Erythroblast (primary cell): ENCODE results near the gene ELMO2.

Source experiments
- GATA1 ChIP-seq: IDR thresholded peaks from 2 replicates; pipeline ENCODE4 v1.6.1; 2011; ENCODE audit warnings: low read depth, mild to moderate bottlenecking, control low read depth, low read length, moderate library complexity
- POLR2A ChIP-seq: IDR thresholded peaks from 2 replicates; pipeline ENCODE4 v1.6.1; 2011; ENCODE audit warnings: mild to moderate bottlenecking, low read length

DNA sequence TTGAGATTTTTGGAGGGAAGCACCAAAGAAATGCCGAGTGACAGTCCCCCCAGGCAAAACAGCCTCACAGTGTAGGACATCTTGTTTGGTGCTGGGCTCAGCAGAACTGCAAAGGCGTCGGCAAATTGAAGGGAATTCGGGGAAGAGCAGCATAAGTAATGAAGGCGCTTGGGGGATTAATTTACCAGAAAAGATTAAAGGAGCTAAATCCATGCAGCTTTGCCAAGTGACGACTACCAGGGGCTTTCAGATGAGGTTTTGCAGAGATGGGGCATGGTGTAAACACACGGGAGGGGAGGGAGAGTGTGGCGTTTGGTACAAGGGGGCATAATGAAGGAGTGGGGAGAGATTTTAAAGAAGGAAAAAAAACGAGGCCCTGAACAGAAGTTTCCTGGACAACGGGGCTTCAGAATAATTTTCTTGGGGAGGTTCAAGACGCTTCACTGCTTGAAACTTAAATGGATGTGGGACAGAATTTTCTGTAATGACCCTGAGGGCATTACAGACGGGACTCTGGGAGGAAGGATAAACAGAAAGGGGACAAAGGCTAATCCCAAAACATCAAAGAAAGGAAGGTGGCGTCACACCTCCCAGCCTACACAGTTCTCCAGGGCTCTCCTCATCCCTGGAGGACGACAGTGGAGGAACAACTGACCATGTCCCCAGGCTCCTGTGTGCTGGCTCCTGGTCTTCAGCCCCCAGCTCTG lies 52.8 kb downstream of the ELMO2 start:
- TF ChIP-seq POLR2A, result no peak
- TF ChIP-seq GATA1, result no peak
